ENCODE measurements around the gene RNU6-1. TPM values are rescaled to one million over a fixed set of nuclear protein-coding genes. Genes with fewer than 3 reads are reported as not detected.
A peak's percentile ranks its signal among the peaks of the same experiment; 100 is the strongest.

Gene RNU6-1
- total and polyA plus RNA-seq, 8 donors, result not detected

DNA sequence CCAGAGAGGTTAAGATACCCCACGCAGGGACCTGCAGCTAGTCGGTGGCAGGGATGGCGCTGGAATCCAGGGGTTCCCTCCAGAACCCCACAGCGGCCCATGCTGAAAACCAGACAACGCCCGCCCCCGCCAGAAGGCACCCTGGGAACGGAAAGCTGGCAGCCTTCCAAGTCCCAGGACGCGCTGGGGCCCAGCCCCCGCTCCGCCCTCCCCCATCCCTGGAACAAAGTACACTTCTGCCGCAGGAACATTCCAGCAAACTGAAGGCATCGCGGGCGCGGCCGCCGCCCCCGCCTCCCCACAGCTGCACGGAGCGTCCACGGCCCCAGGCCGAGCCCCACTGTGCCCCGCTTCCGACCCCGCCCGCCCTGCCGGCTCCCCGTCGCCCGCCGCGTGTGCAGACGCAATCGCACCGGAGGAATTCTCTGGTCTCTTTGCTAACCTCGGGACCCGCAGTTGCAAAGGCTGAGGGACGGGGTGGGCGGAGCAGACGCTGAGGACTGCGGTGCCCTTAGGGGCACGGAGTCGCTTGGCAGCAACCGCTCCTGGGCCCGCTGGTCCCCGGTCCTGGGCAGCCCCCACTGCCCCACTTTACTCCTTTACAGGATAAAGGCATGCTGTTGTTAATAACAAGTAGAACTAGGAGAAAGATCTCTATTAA is 44.8 kb upstream of the RNU6-1 start:
- FAIRE-seq, result no peak
- intact Hi-C loops (cut with DNase I), result no loop called here

DNA sequence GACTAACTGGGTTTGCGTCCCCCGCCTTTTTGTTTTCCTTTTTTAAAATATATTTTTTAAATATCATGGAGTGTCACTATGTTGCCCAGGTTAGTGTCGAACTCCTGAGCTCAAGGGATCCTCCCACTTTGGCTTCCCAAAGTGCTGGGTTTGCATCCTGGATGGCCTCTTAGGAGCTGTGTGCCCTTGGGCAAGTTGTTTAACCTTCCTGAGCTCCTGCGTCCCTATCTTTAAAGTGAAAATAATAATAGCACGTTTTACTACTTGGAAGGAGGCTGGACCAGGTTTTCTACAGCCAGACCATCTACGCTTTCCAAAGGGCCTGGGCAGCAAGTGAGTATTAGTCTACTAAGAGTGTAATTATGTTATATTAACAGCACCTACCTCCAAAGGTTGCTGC is 44.2 kb upstream of the RNU6-1 start:
- no peak for FAIRE-seq
- Histone ChIP-seq H3K4me1 (peaks cover 0 to 11% (median 0%) of the 10 kb centered on the region in 3 donors), H3K36me3 (no peaks in the 10 kb centered on the region), H3K4me3 (peak overlapping the region in 2 of 4 donors; percentile 36 to 54), H3K27ac (peak overlapping the region in 3 of 4 donors; percentile 62 to 88 (median 77)), H3K9me3 (no peaks in the 10 kb centered on the region), H3K27me3 (no peaks in the 10 kb centered on the region)
- 68 to 70% methylated on average over 6 of the region's 6 CpGs for WGBS, 2 donors
- intact Hi-C loops (cut with DNase I), result no loop called here
- TF ChIP-seq, protein P1, sequence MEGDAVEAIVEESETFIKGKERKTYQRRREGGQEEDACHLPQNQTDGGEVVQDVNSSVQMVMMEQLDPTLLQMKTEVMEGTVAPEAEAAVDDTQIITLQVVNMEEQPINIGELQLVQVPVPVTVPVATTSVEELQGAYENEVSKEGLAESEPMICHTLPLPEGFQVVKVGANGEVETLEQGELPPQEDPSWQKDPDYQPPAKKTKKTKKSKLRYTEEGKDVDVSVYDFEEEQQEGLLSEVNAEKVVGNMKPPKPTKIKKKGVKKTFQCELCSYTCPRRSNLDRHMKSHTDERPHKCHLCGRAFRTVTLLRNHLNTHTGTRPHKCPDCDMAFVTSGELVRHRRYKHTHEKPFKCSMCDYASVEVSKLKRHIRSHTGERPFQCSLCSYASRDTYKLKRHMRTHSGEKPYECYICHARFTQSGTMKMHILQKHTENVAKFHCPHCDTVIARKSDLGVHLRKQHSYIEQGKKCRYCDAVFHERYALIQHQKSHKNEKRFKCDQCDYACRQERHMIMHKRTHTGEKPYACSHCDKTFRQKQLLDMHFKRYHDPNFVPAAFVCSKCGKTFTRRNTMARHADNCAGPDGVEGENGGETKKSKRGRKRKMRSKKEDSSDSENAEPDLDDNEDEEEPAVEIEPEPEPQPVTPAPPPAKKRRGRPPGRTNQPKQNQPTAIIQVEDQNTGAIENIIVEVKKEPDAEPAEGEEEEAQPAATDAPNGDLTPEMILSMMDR (IDR thresholded peaks at IDR 0.05), result no peak
- no peak for ATAC-seq
- peak in 1 of 6 donors; percentile 10 for DNase-seq

More for the DNA sequence above, 44.8 kb upstream of the RNU6-1 start:
- peak; percentile 91 to 95 (median 94) for ATAC-seq
- TF ChIP-seq, protein P1 (IDR thresholded peaks at IDR 0.05), result no peak
- peak overlapping the region; percentile 19 to 54 (median 34) for H3K4me3 ChIP-seq
- no peaks in the 10 kb centered on the region for H3K27me3 ChIP-seq
- H3K9me3 ChIP-seq, result no peaks in the 10 kb centered on the region
- peak overlapping the region; percentile 17 to 88 (median 70) for H3K27ac ChIP-seq
- peaks cover 0 to 11% (median 0%) of the 10 kb centered on the region in 3 donors for H3K4me1 ChIP-seq
- H3K36me3 ChIP-seq, result no peaks in the 10 kb centered on the region
- DNase-seq, result peak; percentile 75 to 89 (median 86)
- WGBS, 2 donors, result 1 to 2% methylated on average over 46 to 48 of the region's 48 CpGs

DNA sequence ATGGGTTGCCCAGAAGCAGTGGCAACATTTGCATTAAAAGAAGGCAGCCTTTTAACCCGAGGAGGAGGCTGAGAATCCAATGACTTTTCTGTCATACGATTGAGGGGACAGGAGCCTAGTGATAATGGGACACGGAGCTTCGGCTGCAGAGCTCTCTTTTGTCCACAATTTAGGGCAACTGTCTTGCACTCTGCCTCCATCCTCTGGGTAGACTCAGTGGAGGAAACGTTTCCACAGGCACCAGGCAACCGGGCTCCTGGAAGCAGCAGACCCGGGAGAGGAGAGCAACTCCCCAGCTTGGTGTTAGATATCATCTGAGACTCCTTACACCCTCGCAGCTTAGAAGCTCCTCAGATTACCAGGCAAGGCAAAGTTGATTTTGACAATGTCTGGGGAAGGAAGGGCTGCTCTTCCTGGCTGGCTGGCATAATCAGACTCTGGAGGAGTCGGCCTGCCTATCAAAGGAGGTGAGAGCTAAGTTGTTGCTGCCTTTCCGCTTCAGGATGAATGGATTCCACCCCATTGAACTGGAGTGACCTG is 43.5 kb upstream of the RNU6-1 start:
- Histone ChIP-seq H3K4me3 (no peak overlapping the region), H3K27ac (no peak overlapping the region), H3K9me3 (no peaks in the 10 kb centered on the region), H3K36me3 (no peaks in the 10 kb centered on the region), H3K4me1 (peaks cover 0 to 11% (median 0%) of the 10 kb centered on the region in 3 donors), H3K27me3 (no peaks in the 10 kb centered on the region)
- 72 to 81% methylated on average over 10 of the region's 10 CpGs for WGBS, 2 donors
- intact Hi-C loops (cut with DNase I), result no loop called here
- FAIRE-seq (no peak), DNase-seq (peak in 1 of 6 donors; percentile 7), ATAC-seq (no peak)
- TF ChIP-seq, protein P1 (IDR thresholded peaks at IDR 0.05), result no peak

DNA sequence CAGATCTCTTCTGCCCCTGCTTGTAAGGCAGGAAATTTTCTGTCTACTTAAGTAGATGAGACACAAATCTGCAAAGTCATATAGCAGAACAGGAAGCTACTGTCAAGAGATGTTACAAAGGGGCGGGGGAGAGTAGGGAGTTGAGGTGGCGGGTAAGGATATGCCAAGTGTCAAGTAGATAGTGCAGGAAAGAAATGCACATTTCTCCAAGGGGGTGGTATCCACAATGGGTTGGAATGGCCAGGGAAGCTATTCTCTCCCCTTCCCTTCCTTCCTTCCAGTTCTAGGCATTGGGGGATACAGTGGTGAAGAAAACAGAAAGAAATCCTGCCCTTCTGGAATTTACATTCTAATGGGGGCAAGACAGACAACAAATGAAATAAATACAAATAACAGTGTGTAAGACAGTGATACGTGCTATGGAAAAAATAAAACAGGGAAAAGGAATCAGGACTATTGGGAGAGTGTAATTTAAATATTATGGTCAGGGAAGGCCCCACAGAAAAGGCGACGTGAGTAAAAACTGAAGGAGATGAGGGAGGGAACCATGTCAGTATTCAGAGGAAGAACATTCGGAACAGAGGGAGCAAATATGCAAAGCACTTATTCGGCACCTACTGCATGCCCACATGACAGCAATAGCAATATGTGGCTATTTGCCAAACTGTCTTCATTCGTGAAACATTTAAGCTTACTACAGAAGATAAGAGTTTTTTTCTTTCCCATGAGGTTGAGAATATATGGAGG is 42.8 kb upstream of the RNU6-1 start:
- H3K36me3 ChIP-seq, result no peaks in the 10 kb centered on the region
- TF ChIP-seq, protein P1 (IDR thresholded peaks at IDR 0.05), result no peak
- 71 to 76% methylated on average over 8 of the region's 8 CpGs for WGBS, 2 donors
- no peak overlapping the region for H3K27ac ChIP-seq
- ATAC-seq, result no peak
- H3K9me3 ChIP-seq, result no peaks in the 10 kb centered on the region
- H3K4me1 ChIP-seq, result peaks cover 0 to 11% (median 0%) of the 10 kb centered on the region in 3 donors
- H3K4me3 ChIP-seq, result no peak overlapping the region
- no peak for FAIRE-seq
- H3K27me3 ChIP-seq, result no peaks in the 10 kb centered on the region
- DNase-seq, result peak in 1 of 6 donors; percentile 14
- intact Hi-C loops (cut with DNase I), result no loop called here
